H9 (cell line): ENCODE results near the gene PRR16. TPM values are rescaled to one million over a fixed set of nuclear protein-coding genes. Genes with fewer than 3 reads are reported as not detected.

Experiments
- DNase-seq: peaks from one replicate; pipeline ENCODE4 v3.0.0-alpha.2; 2017
- H2AFZ ChIP-seq: one replicate; pipeline ENCODE4 v1.6.1; 2013; ENCODE audit warnings: mild to moderate bottlenecking, low read length, control low read depth, moderate library complexity
- H2AK5ac ChIP-seq: 2 replicates; pipeline ENCODE4 v1.6.1; 2013; ENCODE audit warnings: low read length, control low read depth, mixed read lengths; ENCODE audit not compliant: insufficient read length
- H2BK120ac ChIP-seq: one replicate; pipeline ENCODE4 v1.6.1; 2013; ENCODE audit warnings: low read depth, mild to moderate bottlenecking, low read length, control low read depth, inconsistent platforms; ENCODE audit not compliant: poor library complexity, severe bottlenecking
- H2BK12ac ChIP-seq: 2 replicates; pipeline ENCODE4 v1.6.1; 2013; ENCODE audit warnings: low read length, control low read depth, mixed read lengths, low read depth; ENCODE audit not compliant: insufficient read length
- H2BK15ac ChIP-seq: 2 replicates; pipeline ENCODE4 v1.6.1; 2013; ENCODE audit warnings: low read depth, low read length, control low read depth
- H2BK20ac ChIP-seq: one replicate; pipeline ENCODE4 v1.6.1; 2013; ENCODE audit warnings: low read depth, mild to moderate bottlenecking, low read length, control low read depth, inconsistent platforms; ENCODE audit not compliant: poor library complexity, severe bottlenecking
- H2BK5ac ChIP-seq: 2 replicates; pipeline ENCODE4 v1.6.1; 2013; ENCODE audit warnings: low read length, control low read depth, mixed read lengths; ENCODE audit not compliant: insufficient read length
- H3K14ac ChIP-seq: 2 replicates; pipeline ENCODE4 v1.6.1; 2013; ENCODE audit warnings: low read length, control low read depth; ENCODE audit not compliant: insufficient read depth
- H3K18ac ChIP-seq: 2 replicates; pipeline ENCODE4 v1.6.1; 2013; ENCODE audit warnings: low read depth, mild to moderate bottlenecking, mixed read lengths, low read length, control low read depth; ENCODE audit not compliant: insufficient read length
- H3K23ac ChIP-seq: 2 replicates; pipeline ENCODE4 v1.6.1; 2013; ENCODE audit warnings: low read length, control low read depth, mixed read lengths, low read depth; ENCODE audit not compliant: insufficient read length
- H3K23me2 ChIP-seq: 2 replicates; pipeline ENCODE4 v1.6.1; 2013; ENCODE audit warnings: low read depth, mild to moderate bottlenecking, mixed read lengths, low read length, control low read depth; ENCODE audit not compliant: insufficient read length, poor library complexity, severe bottlenecking
- H3K27ac ChIP-seq: 2 replicates; pipeline ENCODE4 v1.5.1; 2013; ENCODE audit warnings: low read length, control low read depth, mixed read lengths, low read depth; ENCODE audit not compliant: insufficient read length
- H3K27me3 ChIP-seq: 2 replicates; pipeline ENCODE4 v1.6.1; 2013; ENCODE audit warnings: low read length, control low read depth, inconsistent platforms; ENCODE audit not compliant: insufficient read depth
- H3K4ac ChIP-seq: 2 replicates; pipeline ENCODE4 v1.6.1; 2013; ENCODE audit warnings: low read depth, mild to moderate bottlenecking, control low read depth, inconsistent platforms, low read length, moderate library complexity
- H3K4me1 ChIP-seq: 2 replicates; pipeline ENCODE4 v1.6.1; 2013; ENCODE audit warnings: low read length, control low read depth, inconsistent platforms; ENCODE audit not compliant: insufficient read depth
- H3K4me2 ChIP-seq: 2 replicates; pipeline ENCODE4 v1.6.1; 2013; ENCODE audit warnings: low read length, control low read depth, mixed read lengths; ENCODE audit not compliant: insufficient read length, insufficient read depth
- H3K56ac ChIP-seq: 2 replicates; pipeline ENCODE4 v1.6.1; 2013; ENCODE audit warnings: low read depth, mild to moderate bottlenecking, mixed read lengths, low read length, control low read depth; ENCODE audit not compliant: insufficient read length
- H3K79me1 ChIP-seq: 2 replicates; pipeline ENCODE4 v1.6.1; 2013; ENCODE audit warnings: low read depth, mild to moderate bottlenecking, moderate library complexity, low read length, control low read depth, inconsistent platforms; ENCODE audit not compliant: insufficient read depth, poor library complexity, severe bottlenecking
- H3K79me2 ChIP-seq: 2 replicates; pipeline ENCODE4 v1.6.1; 2013; ENCODE audit warnings: low read length, control low read depth, inconsistent platforms; ENCODE audit not compliant: insufficient read depth
- H3K9ac ChIP-seq: 2 replicates; pipeline ENCODE4 v1.6.1; 2013; ENCODE audit warnings: low read length, control low read depth, mixed read lengths; ENCODE audit not compliant: insufficient read length; ENCODE audit errors: extremely low read depth
- H3K9me3 ChIP-seq: one replicate; pipeline ENCODE4 v1.6.1; 2013; ENCODE audit warnings: low read depth, low read length, inconsistent platforms; ENCODE audit not compliant: control insufficient read depth
- H3T11ph ChIP-seq: one replicate; pipeline ENCODE4 v1.6.1; 2013; ENCODE audit warnings: mild to moderate bottlenecking, low read length, control low read depth, inconsistent platforms
- H4K20me1 ChIP-seq: one replicate; pipeline ENCODE4 v1.6.1; 2013; ENCODE audit not compliant: control insufficient read depth, insufficient read length, insufficient read depth
- H4K5ac ChIP-seq: 2 replicates; pipeline ENCODE4 v1.6.1; 2013; ENCODE audit warnings: low read depth, mild to moderate bottlenecking, mixed read lengths, low read length, control low read depth; ENCODE audit not compliant: insufficient read length
- H4K8ac ChIP-seq: replicated peaks from 2 replicates; pipeline ENCODE4 v1.6.1; 2013; ENCODE audit warnings: low read length, control low read depth, mixed read lengths, low read depth; ENCODE audit not compliant: insufficient read length
- H4K91ac ChIP-seq: 2 replicates; pipeline ENCODE4 v1.6.1; 2013; ENCODE audit warnings: low read depth, mild to moderate bottlenecking, moderate library complexity, mixed read lengths, low read length, control low read depth; ENCODE audit not compliant: insufficient read length
- H3K27ac Mint-ChIP-seq, 3 experiments: 2 replicates in 2 of 3; 3 replicates in 1 of 3; pipeline ENCODE4 v1.8.0; 2020 to 2021; ENCODE audit warnings: mixed read lengths in 3 of 3, mild to moderate bottlenecking in 1 of 3, moderate library complexity in 1 of 3
- H3K27me3 Mint-ChIP-seq: 2 replicates; pipeline ENCODE4 v1.8.0; 2021; ENCODE audit warnings: low read depth, mild to moderate bottlenecking, moderate library complexity, mixed read lengths
- H3K36me3 Mint-ChIP-seq, 3 experiments: 2 replicates in 2 of 3; 3 replicates in 1 of 3; pipeline ENCODE4 v1.8.0; 2020 to 2021; ENCODE audit warnings: low read depth in 3 of 3, mixed read lengths in 3 of 3; ENCODE audit not compliant: insufficient read depth in 1 of 3
- H3K4me1 Mint-ChIP-seq, 2 experiments: 2 replicates each; pipeline ENCODE4 v1.8.0; 2020; ENCODE audit warnings: mixed read lengths in 2 of 2
- H3K4me3 Mint-ChIP-seq, 2 experiments: 2 replicates in 1 of 2; 3 replicates in 1 of 2; pipeline ENCODE4 v1.8.0; 2020 to 2021; ENCODE audit warnings: mild to moderate bottlenecking in 2 of 2, mixed read lengths in 2 of 2, moderate library complexity in 1 of 2
- H3K9me3 Mint-ChIP-seq, 2 experiments: 2 replicates in 1 of 2; 3 replicates in 1 of 2; pipeline ENCODE4 v1.8.0; 2020; ENCODE audit warnings: mild to moderate bottlenecking in 2 of 2, mixed read lengths in 2 of 2, moderate library complexity in 1 of 2
- total RNA-seq: library from RNA; stranded (reverse); gene quantifications from 2 replicates; pipeline ENCODE4 v1.2.1, GENCODE V29; 2021
- TF ChIP-seq, protein P1 (sequence below): fragments of 200-600 bp; sonication (generic); conservative IDR thresholded peaks from 3 replicates; pipeline ENCODE4 v1.8.0; 2021; ENCODE audit warnings: antibody characterized with exemption, mild to moderate bottlenecking

Gene PRR16
- total RNA-seq, 1 experiment from 2014 or later, result 0.13 TPM

DNA sequence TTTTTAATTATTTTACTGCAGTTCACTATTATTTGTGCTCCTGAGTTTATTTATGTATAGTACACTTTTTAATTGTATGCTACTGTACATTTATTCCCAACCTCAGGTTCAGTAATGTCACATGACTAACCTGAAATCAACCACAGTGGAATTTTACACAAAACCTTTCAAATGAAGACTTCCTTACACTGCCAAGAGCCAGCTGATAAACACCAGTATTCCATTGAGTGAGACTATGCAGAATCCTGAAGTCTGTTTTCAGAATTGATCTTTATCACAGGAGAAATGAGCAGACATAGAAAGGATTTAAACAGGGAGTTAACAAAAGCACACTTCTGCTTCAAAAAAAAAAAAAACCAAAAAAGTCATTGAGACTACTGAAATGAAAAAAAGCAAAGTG lies 219.5 kb downstream of the PRR16 start:
- Histone ChIP-seq H2BK5ac (no peak overlapping the region), H2BK15ac (no peak overlapping the region), H3K9me3 (no peaks in the 10 kb centered on the region), H2AFZ (no peak overlapping the region), H3T11ph (no peak overlapping the region), H2BK20ac (no peak overlapping the region), H2AK5ac (no peak overlapping the region), H3K9ac (no peak overlapping the region), H3K27ac (no peak overlapping the region), H4K8ac (no peak overlapping the region), H3K4ac (no peak overlapping the region), H3K18ac (no peak overlapping the region), H4K91ac (no peak overlapping the region), H3K27me3 (no peaks in the 10 kb centered on the region), H3K79me2 (no peaks in the 10 kb centered on the region), H4K20me1 (no peaks in the 10 kb centered on the region), H3K14ac (no peak overlapping the region), H3K56ac (no peak overlapping the region), H3K4me1 (peaks cover 6% of the 10 kb centered on the region; the same call in 1 of the 2 replicates), H3K23ac (no peak overlapping the region), H3K4me2 (no peak overlapping the region), H3K23me2 (no peaks in the 10 kb centered on the region), H2BK12ac (no peak overlapping the region), H4K5ac (no peak overlapping the region), H3K79me1 (no peaks in the 10 kb centered on the region), H2BK120ac (no peak overlapping the region)
- Mint-ChIP-seq H3K9me3 (no peaks in the 10 kb centered on the region), H3K27ac (no peak overlapping the region), H3K4me3 (no peak overlapping the region), H3K4me1 (peaks cover 11 to 14% of the 10 kb centered on the region in 2 experiments), H3K27me3 (no peaks in the 10 kb centered on the region; the same call in 1 of the 2 replicates), H3K36me3 (no peaks in the 10 kb centered on the region)
- TF ChIP-seq, protein P1, sequence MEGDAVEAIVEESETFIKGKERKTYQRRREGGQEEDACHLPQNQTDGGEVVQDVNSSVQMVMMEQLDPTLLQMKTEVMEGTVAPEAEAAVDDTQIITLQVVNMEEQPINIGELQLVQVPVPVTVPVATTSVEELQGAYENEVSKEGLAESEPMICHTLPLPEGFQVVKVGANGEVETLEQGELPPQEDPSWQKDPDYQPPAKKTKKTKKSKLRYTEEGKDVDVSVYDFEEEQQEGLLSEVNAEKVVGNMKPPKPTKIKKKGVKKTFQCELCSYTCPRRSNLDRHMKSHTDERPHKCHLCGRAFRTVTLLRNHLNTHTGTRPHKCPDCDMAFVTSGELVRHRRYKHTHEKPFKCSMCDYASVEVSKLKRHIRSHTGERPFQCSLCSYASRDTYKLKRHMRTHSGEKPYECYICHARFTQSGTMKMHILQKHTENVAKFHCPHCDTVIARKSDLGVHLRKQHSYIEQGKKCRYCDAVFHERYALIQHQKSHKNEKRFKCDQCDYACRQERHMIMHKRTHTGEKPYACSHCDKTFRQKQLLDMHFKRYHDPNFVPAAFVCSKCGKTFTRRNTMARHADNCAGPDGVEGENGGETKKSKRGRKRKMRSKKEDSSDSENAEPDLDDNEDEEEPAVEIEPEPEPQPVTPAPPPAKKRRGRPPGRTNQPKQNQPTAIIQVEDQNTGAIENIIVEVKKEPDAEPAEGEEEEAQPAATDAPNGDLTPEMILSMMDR, result no peak
- DNase-seq, result no peak
